Adrenal gland (tissue), 5 donors: ENCODE measurements around the gene HOXA10.

Experiments
- CTCF ChIP-seq, 6 experiments: fragments of 450-650 bp in 4 of 6; fragments of 200-600 bp in 2 of 6; sonication (generic) in 1 of 6; IDR thresholded peaks; 1 replicate in 5 of 6; 2 replicates in 1 of 6; pipeline versions ENCODE4 v1.5.1 to v1.8.0; 2016 to 2021; ENCODE audit warnings: antibody characterized with exemption in 6 of 6, mild to moderate bottlenecking in 2 of 6, moderate library complexity in 1 of 6
- POLR2A ChIP-seq, 2 donors: fragments of 450-650 bp; IDR thresholded peaks; one replicate each; pipeline ENCODE4 v1.6.1; 2017; ENCODE audit warnings: antibody characterized with exemption in 2 of 2, mild to moderate bottlenecking in 2 of 2, moderate library complexity in 1 of 2
- donor health status: DM: no; HTN: no; CAD: no.

GRCh38 chr7:27137640-27138315 is 36.3 kb downstream of the HOXA10 start:
- TF ChIP-seq CTCF (IDR thresholded peaks at IDR 0.05) = no peak
- no peak for TF ChIP-seq POLR2A (IDR thresholded peaks at IDR 0.05)
